Measurements from ENCODE around the gene CRB2.

- TF ChIP-seq, protein P1, sequence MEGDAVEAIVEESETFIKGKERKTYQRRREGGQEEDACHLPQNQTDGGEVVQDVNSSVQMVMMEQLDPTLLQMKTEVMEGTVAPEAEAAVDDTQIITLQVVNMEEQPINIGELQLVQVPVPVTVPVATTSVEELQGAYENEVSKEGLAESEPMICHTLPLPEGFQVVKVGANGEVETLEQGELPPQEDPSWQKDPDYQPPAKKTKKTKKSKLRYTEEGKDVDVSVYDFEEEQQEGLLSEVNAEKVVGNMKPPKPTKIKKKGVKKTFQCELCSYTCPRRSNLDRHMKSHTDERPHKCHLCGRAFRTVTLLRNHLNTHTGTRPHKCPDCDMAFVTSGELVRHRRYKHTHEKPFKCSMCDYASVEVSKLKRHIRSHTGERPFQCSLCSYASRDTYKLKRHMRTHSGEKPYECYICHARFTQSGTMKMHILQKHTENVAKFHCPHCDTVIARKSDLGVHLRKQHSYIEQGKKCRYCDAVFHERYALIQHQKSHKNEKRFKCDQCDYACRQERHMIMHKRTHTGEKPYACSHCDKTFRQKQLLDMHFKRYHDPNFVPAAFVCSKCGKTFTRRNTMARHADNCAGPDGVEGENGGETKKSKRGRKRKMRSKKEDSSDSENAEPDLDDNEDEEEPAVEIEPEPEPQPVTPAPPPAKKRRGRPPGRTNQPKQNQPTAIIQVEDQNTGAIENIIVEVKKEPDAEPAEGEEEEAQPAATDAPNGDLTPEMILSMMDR (IDR thresholded peaks at IDR 0.05) = no peak
- TF ChIP-seq ZFX (IDR thresholded peaks at IDR 0.05; ENCODE audit: borderline replicate concordance) = no peak
Observed at GRCh38 chr9:123372766-123373446, 16.9 kb downstream of the CRB2 start.
